H9 (cell line): ENCODE results near the gene RSU1. TPM values are rescaled to one million over a fixed set of nuclear protein-coding genes. Genes with fewer than 3 reads are reported as not detected.

Experiments used
- DNase-seq: peaks from one replicate; pipeline ENCODE4 v3.0.0-alpha.2; 2017
- H2AFZ ChIP-seq: one replicate; pipeline ENCODE4 v1.6.1; 2013; ENCODE audit warnings: mild to moderate bottlenecking, low read length, control low read depth, moderate library complexity
- H2AK5ac ChIP-seq: 2 replicates; pipeline ENCODE4 v1.6.1; 2013; ENCODE audit warnings: low read length, control low read depth, mixed read lengths; ENCODE audit not compliant: insufficient read length
- H2BK120ac ChIP-seq: one replicate; pipeline ENCODE4 v1.6.1; 2013; ENCODE audit warnings: low read depth, mild to moderate bottlenecking, low read length, control low read depth, inconsistent platforms; ENCODE audit not compliant: poor library complexity, severe bottlenecking
- H2BK12ac ChIP-seq: 2 replicates; pipeline ENCODE4 v1.6.1; 2013; ENCODE audit warnings: low read length, control low read depth, mixed read lengths, low read depth; ENCODE audit not compliant: insufficient read length
- H2BK15ac ChIP-seq: 2 replicates; pipeline ENCODE4 v1.6.1; 2013; ENCODE audit warnings: low read depth, low read length, control low read depth
- H2BK20ac ChIP-seq: one replicate; pipeline ENCODE4 v1.6.1; 2013; ENCODE audit warnings: low read depth, mild to moderate bottlenecking, low read length, control low read depth, inconsistent platforms; ENCODE audit not compliant: poor library complexity, severe bottlenecking
- H2BK5ac ChIP-seq: 2 replicates; pipeline ENCODE4 v1.6.1; 2013; ENCODE audit warnings: low read length, control low read depth, mixed read lengths; ENCODE audit not compliant: insufficient read length
- H3K14ac ChIP-seq: 2 replicates; pipeline ENCODE4 v1.6.1; 2013; ENCODE audit warnings: low read length, control low read depth; ENCODE audit not compliant: insufficient read depth
- H3K18ac ChIP-seq: 2 replicates; pipeline ENCODE4 v1.6.1; 2013; ENCODE audit warnings: low read depth, mild to moderate bottlenecking, mixed read lengths, low read length, control low read depth; ENCODE audit not compliant: insufficient read length
- H3K23ac ChIP-seq: 2 replicates; pipeline ENCODE4 v1.6.1; 2013; ENCODE audit warnings: low read length, control low read depth, mixed read lengths, low read depth; ENCODE audit not compliant: insufficient read length
- H3K23me2 ChIP-seq: 2 replicates; pipeline ENCODE4 v1.6.1; 2013; ENCODE audit warnings: low read depth, mild to moderate bottlenecking, mixed read lengths, low read length, control low read depth; ENCODE audit not compliant: insufficient read length, poor library complexity, severe bottlenecking
- H3K27ac ChIP-seq: 2 replicates; pipeline ENCODE4 v1.5.1; 2013; ENCODE audit warnings: low read length, control low read depth, mixed read lengths, low read depth; ENCODE audit not compliant: insufficient read length
- H3K27me3 ChIP-seq: 2 replicates; pipeline ENCODE4 v1.6.1; 2013; ENCODE audit warnings: low read length, control low read depth, inconsistent platforms; ENCODE audit not compliant: insufficient read depth
- H3K4ac ChIP-seq: 2 replicates; pipeline ENCODE4 v1.6.1; 2013; ENCODE audit warnings: low read depth, mild to moderate bottlenecking, control low read depth, inconsistent platforms, low read length, moderate library complexity
- H3K4me1 ChIP-seq: 2 replicates; pipeline ENCODE4 v1.6.1; 2013; ENCODE audit warnings: low read length, control low read depth, inconsistent platforms; ENCODE audit not compliant: insufficient read depth
- H3K4me2 ChIP-seq: 2 replicates; pipeline ENCODE4 v1.6.1; 2013; ENCODE audit warnings: low read length, control low read depth, mixed read lengths; ENCODE audit not compliant: insufficient read length, insufficient read depth
- H3K56ac ChIP-seq: 2 replicates; pipeline ENCODE4 v1.6.1; 2013; ENCODE audit warnings: low read depth, mild to moderate bottlenecking, mixed read lengths, low read length, control low read depth; ENCODE audit not compliant: insufficient read length
- H3K79me1 ChIP-seq: 2 replicates; pipeline ENCODE4 v1.6.1; 2013; ENCODE audit warnings: low read depth, mild to moderate bottlenecking, moderate library complexity, low read length, control low read depth, inconsistent platforms; ENCODE audit not compliant: insufficient read depth, poor library complexity, severe bottlenecking
- H3K79me2 ChIP-seq: 2 replicates; pipeline ENCODE4 v1.6.1; 2013; ENCODE audit warnings: low read length, control low read depth, inconsistent platforms; ENCODE audit not compliant: insufficient read depth
- H3K9ac ChIP-seq: 2 replicates; pipeline ENCODE4 v1.6.1; 2013; ENCODE audit warnings: low read length, control low read depth, mixed read lengths; ENCODE audit not compliant: insufficient read length; ENCODE audit errors: extremely low read depth
- H3K9me3 ChIP-seq: one replicate; pipeline ENCODE4 v1.6.1; 2013; ENCODE audit warnings: low read depth, low read length, inconsistent platforms; ENCODE audit not compliant: control insufficient read depth
- H3T11ph ChIP-seq: one replicate; pipeline ENCODE4 v1.6.1; 2013; ENCODE audit warnings: mild to moderate bottlenecking, low read length, control low read depth, inconsistent platforms
- H4K20me1 ChIP-seq: one replicate; pipeline ENCODE4 v1.6.1; 2013; ENCODE audit not compliant: control insufficient read depth, insufficient read length, insufficient read depth
- H4K5ac ChIP-seq: 2 replicates; pipeline ENCODE4 v1.6.1; 2013; ENCODE audit warnings: low read depth, mild to moderate bottlenecking, mixed read lengths, low read length, control low read depth; ENCODE audit not compliant: insufficient read length
- H4K8ac ChIP-seq: replicated peaks from 2 replicates; pipeline ENCODE4 v1.6.1; 2013; ENCODE audit warnings: low read length, control low read depth, mixed read lengths, low read depth; ENCODE audit not compliant: insufficient read length
- H4K91ac ChIP-seq: 2 replicates; pipeline ENCODE4 v1.6.1; 2013; ENCODE audit warnings: low read depth, mild to moderate bottlenecking, moderate library complexity, mixed read lengths, low read length, control low read depth; ENCODE audit not compliant: insufficient read length
- H3K27ac Mint-ChIP-seq, 3 experiments: 2 replicates in 2 of 3; 3 replicates in 1 of 3; pipeline ENCODE4 v1.8.0; 2020 to 2021; ENCODE audit warnings: mixed read lengths in 3 of 3, mild to moderate bottlenecking in 1 of 3, moderate library complexity in 1 of 3
- H3K27me3 Mint-ChIP-seq: 2 replicates; pipeline ENCODE4 v1.8.0; 2021; ENCODE audit warnings: low read depth, mild to moderate bottlenecking, moderate library complexity, mixed read lengths
- H3K36me3 Mint-ChIP-seq, 3 experiments: 2 replicates in 2 of 3; 3 replicates in 1 of 3; pipeline ENCODE4 v1.8.0; 2020 to 2021; ENCODE audit warnings: low read depth in 3 of 3, mixed read lengths in 3 of 3; ENCODE audit not compliant: insufficient read depth in 1 of 3
- H3K4me1 Mint-ChIP-seq, 2 experiments: 2 replicates each; pipeline ENCODE4 v1.8.0; 2020; ENCODE audit warnings: mixed read lengths in 2 of 2
- H3K4me3 Mint-ChIP-seq, 2 experiments: 2 replicates in 1 of 2; 3 replicates in 1 of 2; pipeline ENCODE4 v1.8.0; 2020 to 2021; ENCODE audit warnings: mild to moderate bottlenecking in 2 of 2, mixed read lengths in 2 of 2, moderate library complexity in 1 of 2
- H3K9me3 Mint-ChIP-seq, 2 experiments: 2 replicates in 1 of 2; 3 replicates in 1 of 2; pipeline ENCODE4 v1.8.0; 2020; ENCODE audit warnings: mild to moderate bottlenecking in 2 of 2, mixed read lengths in 2 of 2, moderate library complexity in 1 of 2
- CTCF ChIP-seq: fragments of 200-600 bp; sonication (generic); conservative IDR thresholded peaks from 3 replicates; pipeline ENCODE4 v1.8.0; 2021; ENCODE audit warnings: antibody characterized with exemption, mild to moderate bottlenecking
- WGBS: extraction: QIAGEN DNeasy Blood & Tissue Kit; methylation state at CpG from one replicate; pipeline ENCODE4 v1.1.7; 2013; ENCODE audit warnings: missing lambda C conversion rate, low lambda C conversion rate, mixed read lengths; ENCODE audit not compliant: insufficient read length; ENCODE audit errors: extremely low coverage; 5-methylcytosine and 5-hydroxymethylcytosine counted together
- total RNA-seq: library from RNA; stranded (reverse); gene quantifications from 2 replicates; pipeline ENCODE4 v1.2.1, GENCODE V29; 2021

The RSU1 gene
- total RNA-seq, 1 experiment from 2014 or later: 59.4 TPM

- TF ChIP-seq CTCF: no peak
- Histone ChIP-seq H2BK15ac (no peak overlapping the region), H3K4ac (no peak overlapping the region), H3K4me1 (no peaks in the 10 kb centered on the region), H2AK5ac (no peak overlapping the region), H2AFZ (no peak overlapping the region), H4K20me1 (no peaks in the 10 kb centered on the region), H3T11ph (no peak overlapping the region), H3K9me3 (no peaks in the 10 kb centered on the region), H2BK5ac (no peak overlapping the region), H3K14ac (no peak overlapping the region), H3K79me1 (peaks cover 2% of the 10 kb centered on the region), H3K79me2 (no peaks in the 10 kb centered on the region), H3K56ac (no peak overlapping the region), H3K27me3 (no peaks in the 10 kb centered on the region), H4K5ac (no peak overlapping the region), H3K27ac (no peak overlapping the region), H4K91ac (no peak overlapping the region), H3K23ac (no peak overlapping the region), H4K8ac (no peak overlapping the region), H3K23me2 (no peaks in the 10 kb centered on the region), H3K18ac (no peak overlapping the region), H2BK12ac (no peak overlapping the region), H2BK120ac (no peak overlapping the region), H2BK20ac (no peak overlapping the region), H3K4me2 (no peak overlapping the region), H3K9ac (no peak overlapping the region)
- no peaks in the 10 kb centered on the region for H3K9me3 Mint-ChIP-seq
- H3K27ac Mint-ChIP-seq: no peak overlapping the region
- no peak for DNase-seq
- no CpG with 5 or more reads among the region's 7 CpGs for WGBS
- peaks cover 0 to 3% of the 10 kb centered on the region in 2 experiments; a peak in 2 of 4 replicates for H3K4me1 Mint-ChIP-seq
- no peaks in the 10 kb centered on the region for H3K27me3 Mint-ChIP-seq
- no peak overlapping the region for H3K4me3 Mint-ChIP-seq
- H3K36me3 Mint-ChIP-seq: no peaks in the 10 kb centered on the region; a peak in 1 of 7 replicates
These were observed 47.9 kb downstream of the RSU1 start for GRCh38 chr10:16769331-16769730.
